ENCODE measurements around the gene ATXN1.

- TF ChIP-seq CTCF (IDR thresholded peaks at IDR 0.05) = no peak
- TF ChIP-seq EP300 (IDR thresholded peaks at IDR 0.05) = no peak
- TF ChIP-seq POLR2A (IDR thresholded peaks at IDR 0.05) = no peak
Observed at GRCh38 chr6:16421462-16421960, 339.7 kb downstream of the ATXN1 start.
